NB4 (cell line): ENCODE data around the gene RHBDD3.

Source experiments
- POLR2A ChIP-seq: IDR thresholded peaks from 2 replicates; pipeline ENCODE4 v1.6.1; 2011; ENCODE audit warnings: mild to moderate bottlenecking; ENCODE audit not compliant: insufficient read length; ENCODE audit errors: extremely low read depth
- TF ChIP-seq, protein P1 (sequence below): IDR thresholded peaks from one replicate; pipeline ENCODE4 v1.5.1; 2012; ENCODE audit warnings: low read depth, low read length

DNA sequence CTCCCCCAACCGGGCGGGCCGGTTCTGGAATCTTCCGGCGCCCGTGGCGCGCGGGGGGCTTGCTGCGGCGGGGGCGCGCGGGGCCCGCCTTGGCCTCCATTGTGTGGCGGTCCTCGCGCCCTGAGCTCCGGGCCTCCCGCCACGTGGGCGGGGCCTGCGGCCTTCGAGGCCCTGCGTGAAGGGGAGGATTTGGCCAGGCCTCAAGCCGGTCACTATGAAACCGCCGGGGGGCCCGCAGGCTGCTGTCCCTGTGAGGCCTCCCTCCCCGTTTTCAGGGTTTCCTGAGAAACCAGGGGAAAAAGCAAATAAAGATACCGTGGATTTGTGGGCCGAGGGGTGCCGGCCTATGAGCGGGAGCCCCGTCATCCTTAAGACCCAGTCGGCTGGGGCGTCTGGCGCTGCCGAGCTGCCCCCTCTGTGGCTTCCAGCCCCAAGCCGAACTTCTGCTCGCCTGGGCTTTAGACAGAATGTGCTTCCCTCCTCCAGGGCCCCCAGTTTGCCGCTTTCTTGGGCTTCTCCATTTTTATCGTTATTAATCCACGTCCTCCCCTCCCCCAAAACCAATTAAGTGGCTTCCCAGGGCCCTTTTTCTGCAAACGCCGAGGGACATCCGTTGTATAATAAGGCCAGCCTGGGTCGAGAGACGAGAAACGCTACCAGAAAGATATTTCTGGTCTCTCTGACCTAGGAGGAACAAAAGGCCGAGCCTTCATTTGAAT, 889 bp upstream of the RHBDD3 start:
- TF ChIP-seq POLR2A: no peak
- TF ChIP-seq, protein P1, sequence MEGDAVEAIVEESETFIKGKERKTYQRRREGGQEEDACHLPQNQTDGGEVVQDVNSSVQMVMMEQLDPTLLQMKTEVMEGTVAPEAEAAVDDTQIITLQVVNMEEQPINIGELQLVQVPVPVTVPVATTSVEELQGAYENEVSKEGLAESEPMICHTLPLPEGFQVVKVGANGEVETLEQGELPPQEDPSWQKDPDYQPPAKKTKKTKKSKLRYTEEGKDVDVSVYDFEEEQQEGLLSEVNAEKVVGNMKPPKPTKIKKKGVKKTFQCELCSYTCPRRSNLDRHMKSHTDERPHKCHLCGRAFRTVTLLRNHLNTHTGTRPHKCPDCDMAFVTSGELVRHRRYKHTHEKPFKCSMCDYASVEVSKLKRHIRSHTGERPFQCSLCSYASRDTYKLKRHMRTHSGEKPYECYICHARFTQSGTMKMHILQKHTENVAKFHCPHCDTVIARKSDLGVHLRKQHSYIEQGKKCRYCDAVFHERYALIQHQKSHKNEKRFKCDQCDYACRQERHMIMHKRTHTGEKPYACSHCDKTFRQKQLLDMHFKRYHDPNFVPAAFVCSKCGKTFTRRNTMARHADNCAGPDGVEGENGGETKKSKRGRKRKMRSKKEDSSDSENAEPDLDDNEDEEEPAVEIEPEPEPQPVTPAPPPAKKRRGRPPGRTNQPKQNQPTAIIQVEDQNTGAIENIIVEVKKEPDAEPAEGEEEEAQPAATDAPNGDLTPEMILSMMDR: no peak
